Kidney tubule cell (primary cell): Measurements from ENCODE around the gene SULT1C4.
A peak's percentile ranks its signal among the peaks of the same experiment; 100 is the strongest.

Experiments used
- DNase-seq: peaks from one replicate; pipeline ENCODE4 v3.0.0-alpha.2; 2018; ENCODE audit warnings: low spot score

SULT1C4 gene

GRCh38 chr2:108370080-108370479 is 7.7 kb upstream of the SULT1C4 start:
- peak; percentile 22 for DNase-seq

GRCh38 chr2:108376774-108377173 is 980 bp upstream of the SULT1C4 start:
- no peak for DNase-seq

GRCh38 chr2:108377401-108377800 is 353 bp upstream of the SULT1C4 start:
- DNase-seq, result no peak

- DNase-seq, result no peak
Measured at GRCh38 chr2:108378851-108379250, 1.1 kb downstream of the SULT1C4 start.

GRCh38 chr2:108382196-108382595 is 4.4 kb downstream of the SULT1C4 start:
- no peak for DNase-seq

- DNase-seq, result peak; percentile 75
Measured at GRCh38 chr2:108383146-108383830, 5.5 kb downstream of the SULT1C4 start.

- DNase-seq, result no peak
Measured at GRCh38 chr2:108384662-108385393, 7.1 kb downstream of the SULT1C4 start.

- peak; percentile 98 for DNase-seq
Measured at GRCh38 chr2:108385411-108386071, 7.8 kb downstream of the SULT1C4 start.

- DNase-seq, result peak; percentile 96
Measured at GRCh38 chr2:108388045-108388444, 10.3 kb downstream of the SULT1C4 start.

GRCh38 chr2:108390340-108390739 is 12.6 kb downstream of the SULT1C4 start:
- DNase-seq, result no peak

- DNase-seq, result peak; percentile 24
Measured at GRCh38 chr2:108392029-108392428, 14.3 kb downstream of the SULT1C4 start.

- DNase-seq, result no peak
Measured at GRCh38 chr2:108393197-108393596, 15.4 kb downstream of the SULT1C4 start.

GRCh38 chr2:108395155-108395554 is 17.4 kb downstream of the SULT1C4 start:
- no peak for DNase-seq

- no peak for DNase-seq
Measured at GRCh38 chr2:108396845-108397244, 19.1 kb downstream of the SULT1C4 start.

GRCh38 chr2:108399479-108399878 is 21.7 kb downstream of the SULT1C4 start:
- DNase-seq, result no peak

GRCh38 chr2:108401800-108402199 is 24.0 kb downstream of the SULT1C4 start:
- no peak for DNase-seq

GRCh38 chr2:108403494-108403893 is 25.7 kb downstream of the SULT1C4 start:
- DNase-seq, result peak; percentile 63

GRCh38 chr2:108404784-108405397 is 27.1 kb downstream of the SULT1C4 start:
- DNase-seq, result no peak

GRCh38 chr2:108407864-108408729 is 30.3 kb downstream of the SULT1C4 start:
- no peak for DNase-seq

GRCh38 chr2:108409768-108410167 is 32.0 kb downstream of the SULT1C4 start:
- peak; percentile 41 for DNase-seq

- DNase-seq, result peak; percentile 95
Measured at GRCh38 chr2:108412995-108413710, 35.4 kb downstream of the SULT1C4 start.
